HepG2 (cell line): ENCODE measurements around the gene ZKSCAN3. TPM values are rescaled to one million over a fixed set of nuclear protein-coding genes. Genes with fewer than 3 reads are reported as not detected.

Experiments
- ATF6 ChIP-seq: sonication (generic); formaldehyde crosslinking; conservative IDR thresholded peaks from 2 replicates; pipeline ENCODE4 v1.4.0; 2020; ENCODE audit warnings: missing genetic modification reagents
- CEBPB ChIP-seq: IDR thresholded peaks from 2 replicates; pipeline ENCODE4 v1.6.1; 2011; ENCODE audit warnings: low read depth, low read length, improper control_type of control experiment, borderline replicate concordance
- EED ChIP-seq: sonication (generic); formaldehyde crosslinking; IDR thresholded peaks from 2 replicates; pipeline ENCODE4 v1.5.0; 2020; ENCODE audit warnings: mild to moderate bottlenecking, missing genetic modification reagents
- ELF4 ChIP-seq: sonication (generic); formaldehyde crosslinking; IDR thresholded peaks from 2 replicates; pipeline ENCODE4 v1.5.0; 2020; ENCODE audit warnings: missing genetic modification reagents, mild to moderate bottlenecking, moderate library complexity, borderline replicate concordance
- FOXA1 ChIP-seq, 2 experiments: fragments of 450-650 bp in 1 of 2; sonication (generic) in 1 of 2; formaldehyde crosslinking in 1 of 2; IDR thresholded peaks; 2 replicates each; pipeline versions ENCODE4 v1.4.0 to v1.6.1; 2016 to 2020; ENCODE audit warnings: missing genetic modification reagents in 1 of 2
- FOXO4 ChIP-seq: sonication (generic); formaldehyde crosslinking; conservative IDR thresholded peaks from 2 replicates; pipeline ENCODE4 v1.8.1; 2023; ENCODE audit warnings: missing genetic modification reagents
- HMGXB3 ChIP-seq: sonication (generic); formaldehyde crosslinking; IDR thresholded peaks from 2 replicates; pipeline ENCODE4 v1.4.0; 2020; ENCODE audit warnings: missing genetic modification reagents, borderline replicate concordance
- JUN ChIP-seq: sonication (generic); formaldehyde crosslinking; IDR thresholded peaks from 2 replicates; pipeline ENCODE4 v1.4.0; 2020; ENCODE audit warnings: mild to moderate bottlenecking, missing genetic modification reagents
- NKX3-1 ChIP-seq: sonication (generic); formaldehyde crosslinking; IDR thresholded peaks from 2 replicates; pipeline ENCODE4 v1.5.0; 2020; ENCODE audit warnings: missing genetic modification reagents
- RNF219 ChIP-seq: sonication (generic); formaldehyde crosslinking; IDR thresholded peaks from 2 replicates; pipeline ENCODE4 v1.5.0; 2020; ENCODE audit warnings: mild to moderate bottlenecking, missing genetic modification reagents
- XBP1 ChIP-seq: sonication (generic); formaldehyde crosslinking; IDR thresholded peaks from 2 replicates; pipeline ENCODE4 v1.5.0; 2020; ENCODE audit warnings: missing genetic modification reagents
- ZBTB38 ChIP-seq: sonication (generic); formaldehyde crosslinking; IDR thresholded peaks from 2 replicates; pipeline ENCODE4 v1.5.1; 2020; ENCODE audit warnings: mild to moderate bottlenecking, missing genetic modification reagents
- ZFP36 ChIP-seq: fragments of 150-350 bp; IDR thresholded peaks from 2 replicates; pipeline ENCODE4 v1.6.1; 2018; ENCODE audit warnings: borderline replicate concordance, low read length, low read depth; ENCODE audit not compliant: partially characterized antibody
- ZFY ChIP-seq: sonication (generic); formaldehyde crosslinking; IDR thresholded peaks from 2 replicates; pipeline ENCODE4 v1.4.0; 2020; ENCODE audit warnings: missing genetic modification reagents
- ZKSCAN8 ChIP-seq: IDR thresholded peaks from 2 replicates; pipeline ENCODE4 v1.6.1; 2016; ENCODE audit warnings: borderline replicate concordance, missing genetic modification reagents, missing compliant biosample characterization
- ZNF143 ChIP-seq: sonication (generic); formaldehyde crosslinking; IDR thresholded peaks from 2 replicates; pipeline ENCODE4 v1.4.0; 2020; ENCODE audit warnings: missing genetic modification reagents
- ZSCAN5A ChIP-seq: sonication (generic); formaldehyde crosslinking; IDR thresholded peaks from 2 replicates; pipeline ENCODE4 v1.8.0; 2022; ENCODE audit warnings: mild to moderate bottlenecking, missing genetic modification reagents, borderline replicate concordance
- polyA plus RNA-seq, 8 experiments: library from polyadenylated mRNA; depleted of rRNA in 3 of 8; stranded (reverse) in 7 of 8; unstranded in 1 of 8; fragments of >200 nt; fragmentation: Illumina TruSeq in 4 of 8; extraction: Trizol in 4 of 8; gene quantifications; 2 replicates each; pipeline versions ENCODE4 v1.2.1 to v1.2.3, GENCODE V29; 2011 to 2016; ENCODE audit warnings: low read depth in 4 of 8, missing spikeins in 1 of 8, mixed read lengths in 1 of 8; ENCODE audit not compliant: insufficient read depth in 1 of 8
- total RNA-seq, 5 experiments: library from RNA; depleted of rRNA; stranded (reverse); fragments of >200 nt; fragmentation: Illumina TruSeq; extraction: Trizol; gene quantifications; 2 replicates each; pipeline ENCODE4 v1.2.3, GENCODE V29; 2016; ENCODE audit warnings: low read depth in 1 of 5

Gene ZKSCAN3
- total and polyA plus RNA-seq, 2 of the 13 experiments (the other 11 are each of a cell fraction or from before 2014, with no cell fraction given) = 3.3 to 7.4 TPM

- peak; percentile 85 for TF ChIP-seq ATF6 (CRISPR knock-in tag)
- TF ChIP-seq NKX3-1 (CRISPR knock-in tag) = peak; percentile 92
- peak; percentile 91; the same call in 1 of the 2 replicates for TF ChIP-seq HMGXB3 (CRISPR knock-in tag)
- TF ChIP-seq ZFY (CRISPR knock-in tag) = peak; percentile 77
- no peak for TF ChIP-seq CEBPB
- TF ChIP-seq ZFP36 = no peak
- no peak for TF ChIP-seq ELF4 (CRISPR knock-in tag)
- no peak for TF ChIP-seq EED
- TF ChIP-seq ZKSCAN8 (CRISPR knock-in tag) = peak; percentile 71; the same call in 1 of the 2 replicates
- no peak for TF ChIP-seq FOXA1 (IDR thresholded peaks at IDR 0.05)
- no peak for TF ChIP-seq FOXA1 (CRISPR knock-in tag; IDR thresholded peaks at IDR 0.05)
- TF ChIP-seq ZSCAN5A (CRISPR knock-in tag) = peak; percentile 69; the same call in 1 of the 2 replicates
- TF ChIP-seq ZNF143 = no peak; the same call in 1 of the 2 replicates
- TF ChIP-seq XBP1 = peak; percentile 70; the same call in 1 of the 2 replicates
- TF ChIP-seq ZBTB38 (CRISPR knock-in tag) = 0 out of 2 replicates have a peak, but pooled peaks have one; percentile 21
- no peak for TF ChIP-seq RNF219 (CRISPR knock-in tag)
- TF ChIP-seq JUN (CRISPR knock-in tag) = peak; percentile 48
- TF ChIP-seq FOXO4 = no peak
Observed at GRCh38 chr6:28335564-28336283, 14.0 kb upstream of the ZKSCAN3 start, which contains the start of gene ZSCAN31 (continued).
